HUES6 (cell line): ENCODE measurements around the gene RNF125.
"Not testable (repeated sequence)": the region's sequence is repeated elsewhere in the genome, so short reads cannot be mapped to it uniquely, and the experiment has no call there.

ENCODE experiments used
- H3K27ac ChIP-seq: 2 replicates; pipeline ENCODE4 v1.7.0; 2013; ENCODE audit warnings: low read depth, mild to moderate bottlenecking, low read length, inconsistent platforms
- H3K27me3 ChIP-seq: 2 replicates; pipeline ENCODE4 v1.6.1; 2013; ENCODE audit warnings: low read length; ENCODE audit not compliant: control insufficient read depth, insufficient read depth
- H3K36me3 ChIP-seq: 2 replicates; pipeline ENCODE4 v1.6.1; 2013; ENCODE audit warnings: low read length; ENCODE audit not compliant: control insufficient read depth, insufficient read depth
- H3K4me1 ChIP-seq: 2 replicates; pipeline ENCODE4 v1.6.1; 2013; ENCODE audit warnings: low read length; ENCODE audit not compliant: control insufficient read depth, insufficient read depth
- H3K4me3 ChIP-seq: 2 replicates; pipeline ENCODE4 v1.5.1; 2013; ENCODE audit warnings: low read depth, low read length
- H3K9ac ChIP-seq: one replicate; pipeline ENCODE4 v1.6.1; 2013; ENCODE audit warnings: mild to moderate bottlenecking, low read length
- H3K9me3 ChIP-seq: 2 replicates; pipeline ENCODE4 v1.6.1; 2013; ENCODE audit warnings: low read depth, low read length; ENCODE audit not compliant: control insufficient read depth, insufficient read depth

Gene RNF125

DNA sequence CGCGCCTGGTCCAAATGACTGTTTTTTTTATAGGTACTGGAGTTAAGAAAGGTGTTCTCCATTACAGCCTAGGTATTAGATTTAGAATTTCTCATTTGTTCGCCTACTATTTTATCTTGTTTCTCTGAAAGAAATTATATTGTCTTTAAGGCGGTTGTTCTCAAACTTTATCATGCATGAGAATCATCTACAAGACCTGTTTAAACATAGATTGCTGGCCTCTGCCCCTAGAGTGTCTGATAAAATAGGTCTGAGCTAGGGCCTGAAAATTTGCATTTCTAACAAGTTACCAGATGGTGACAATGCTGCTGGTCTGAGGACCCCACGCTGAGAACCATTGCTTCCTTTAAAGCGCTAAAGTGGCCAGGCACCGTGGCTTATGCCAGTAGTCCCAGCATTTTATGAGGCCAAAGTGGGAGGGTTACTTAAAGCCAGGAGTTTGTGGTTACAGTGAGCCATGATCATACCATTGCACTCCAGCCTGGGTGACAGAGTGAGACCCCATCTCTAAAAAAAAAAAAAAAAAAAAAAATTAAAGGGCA is 39.1 kb downstream of the RNF125 start:
- Histone ChIP-seq H3K4me3 (no peak overlapping the region), H3K9me3 (no peaks in the 10 kb centered on the region), H3K9ac (no peak overlapping the region), H3K36me3 (0 out of 2 replicates have a peak, but pooled peaks cover 5% of the 10 kb centered on the region), H3K27me3 (no peaks in the 10 kb centered on the region), H3K4me1 (peaks cover 8% of the 10 kb centered on the region; the same call in 1 of the 2 replicates), H3K27ac (no peak overlapping the region)

DNA sequence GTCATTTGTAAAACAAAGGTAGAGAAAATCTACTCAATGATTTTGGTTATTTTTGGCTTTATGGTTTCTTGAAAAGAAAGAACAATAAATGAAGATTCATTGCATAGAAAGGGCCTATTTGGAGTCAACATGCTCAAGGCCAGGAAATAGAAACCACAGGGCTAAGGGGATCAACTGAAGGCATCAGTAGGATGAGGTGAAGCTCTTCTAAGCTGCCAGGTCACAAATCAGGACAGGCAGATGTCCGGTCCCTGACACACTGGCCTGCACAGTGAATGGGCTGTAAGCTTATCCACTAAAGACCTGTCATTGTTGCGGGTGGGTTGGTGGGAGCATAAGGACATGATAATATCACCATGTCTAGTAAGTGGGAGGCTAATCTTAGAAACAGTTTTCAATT is 41.4 kb downstream of the RNF125 start:
- no peak overlapping the region for H3K4me3 ChIP-seq
- peaks cover 8% of the 10 kb centered on the region; the same call in 1 of the 2 replicates for H3K4me1 ChIP-seq
- H3K9me3 ChIP-seq, result no peaks in the 10 kb centered on the region
- 0 out of 2 replicates have a peak, but pooled peaks cover 5% of the 10 kb centered on the region for H3K36me3 ChIP-seq
- H3K27me3 ChIP-seq, result no peaks in the 10 kb centered on the region
- H3K9ac ChIP-seq, result no peak overlapping the region
- H3K27ac ChIP-seq, result no peak overlapping the region

- Histone ChIP-seq H3K27ac (no peak overlapping the region), H3K4me1 (no peaks in the 10 kb centered on the region), H3K4me3 (no peak overlapping the region), H3K9ac (no peak overlapping the region), H3K36me3 (no peaks in the 10 kb centered on the region), H3K9me3 (no peaks in the 10 kb centered on the region), H3K27me3 (no peaks in the 10 kb centered on the region)
Measured at GRCh38 chr18:32067375-32068167, 48.9 kb downstream of the RNF125 start.

DNA sequence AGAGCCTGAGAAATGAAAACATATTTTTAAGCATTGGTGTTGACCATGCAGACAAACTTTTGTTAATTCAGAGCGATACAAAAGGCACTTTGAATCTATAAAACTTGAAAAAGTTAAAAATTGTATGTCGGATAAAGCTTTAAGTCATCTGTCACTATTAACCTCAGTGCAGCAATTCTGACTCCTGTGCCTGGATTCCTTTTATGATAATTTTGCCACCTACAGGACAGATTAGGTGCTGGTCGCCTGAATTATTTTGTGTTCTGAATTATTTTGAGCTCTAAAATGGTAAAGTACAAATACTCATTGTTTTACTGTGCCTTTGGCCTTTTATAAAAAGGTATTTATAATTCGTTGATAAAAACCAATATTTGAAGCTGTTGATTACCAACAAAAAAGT is 53.7 kb downstream of the RNF125 start:
- Histone ChIP-seq H3K4me3 (no peak overlapping the region), H3K27ac (no peak overlapping the region), H3K27me3 (no peaks in the 10 kb centered on the region), H3K4me1 (no peaks in the 10 kb centered on the region), H3K36me3 (no peaks in the 10 kb centered on the region), H3K9ac (no peak overlapping the region), H3K9me3 (no peaks in the 10 kb centered on the region)

DNA sequence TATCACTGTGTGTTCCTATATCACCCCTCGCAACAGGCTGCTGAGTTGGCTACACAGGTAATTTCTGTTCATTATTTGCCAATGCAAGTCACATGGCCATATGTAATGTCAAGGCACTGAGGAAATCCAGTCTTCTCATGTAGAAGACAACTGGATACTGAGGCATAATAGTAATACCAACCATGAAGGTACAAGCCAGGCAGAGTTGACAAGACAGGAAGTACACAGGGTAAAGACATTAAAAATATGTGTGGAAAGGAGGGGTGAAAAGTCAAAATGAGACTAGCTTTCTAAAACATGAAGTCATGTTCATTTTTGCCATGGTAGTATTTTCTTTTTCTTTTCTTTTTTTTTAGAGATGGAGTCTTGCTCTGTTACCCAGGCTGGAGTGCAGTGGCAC is 55.6 kb downstream of the RNF125 start:
- Histone ChIP-seq H3K27ac (no peak overlapping the region), H3K27me3 (no peaks in the 10 kb centered on the region), H3K4me3 (no peak overlapping the region), H3K36me3 (no peaks in the 10 kb centered on the region), H3K9me3 (no peaks in the 10 kb centered on the region), H3K9ac (no peak overlapping the region), H3K4me1 (no peaks in the 10 kb centered on the region)

DNA sequence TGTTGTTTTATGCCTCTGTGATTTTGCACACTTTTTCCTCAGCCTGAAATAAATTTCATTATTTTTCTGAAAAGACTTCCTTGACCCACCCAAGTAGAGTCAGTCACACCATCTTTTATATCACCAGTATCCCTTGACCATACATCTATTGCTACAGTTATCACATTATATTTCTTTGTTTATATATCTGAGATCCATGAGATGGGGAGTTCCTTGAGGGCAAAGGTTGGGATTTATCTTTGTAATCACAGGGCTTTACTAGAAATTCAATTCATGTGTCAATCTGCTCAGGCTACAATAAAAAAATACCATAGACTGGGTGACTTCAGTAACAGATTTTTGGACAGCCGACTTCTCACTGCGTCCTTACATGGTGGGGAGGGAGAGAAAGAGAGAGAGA is 60.2 kb downstream of the RNF125 start:
- Histone ChIP-seq H3K9ac (no peak overlapping the region), H3K9me3 (no peaks in the 10 kb centered on the region), H3K36me3 (no peaks in the 10 kb centered on the region), H3K27ac (no peak overlapping the region), H3K4me1 (no peaks in the 10 kb centered on the region), H3K27me3 (no peaks in the 10 kb centered on the region), H3K4me3 (no peak overlapping the region)

DNA sequence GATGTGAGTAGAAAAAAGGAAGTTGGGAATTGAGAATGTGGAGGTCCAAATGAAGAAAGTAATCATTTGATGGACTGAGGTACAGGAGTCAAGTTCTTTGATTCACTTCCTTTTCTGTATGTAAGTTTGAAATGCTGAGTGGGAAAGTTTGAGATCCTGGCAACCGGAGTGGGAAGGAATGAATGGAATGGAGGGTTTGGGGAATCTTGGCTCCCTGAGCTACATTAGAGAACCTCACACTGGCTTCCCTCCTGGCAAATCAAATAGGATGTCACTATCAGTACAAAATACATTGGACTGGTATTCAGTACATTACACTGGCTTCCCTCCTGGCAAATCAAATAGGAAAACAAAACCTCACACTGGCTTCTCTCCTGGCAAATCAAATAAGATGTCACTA is 63.3 kb downstream of the RNF125 start:
- Histone ChIP-seq H3K27me3 (no peaks in the 10 kb centered on the region), H3K9me3 (no peaks in the 10 kb centered on the region), H3K36me3 (no peaks in the 10 kb centered on the region), H3K27ac (no peak overlapping the region), H3K9ac (no peak overlapping the region), H3K4me1 (peaks cover 6% of the 10 kb centered on the region; the same call in 1 of the 2 replicates), H3K4me3 (no peak overlapping the region)

- Histone ChIP-seq H3K27me3 (no peaks in the 10 kb centered on the region), H3K4me1 (peaks cover 6% of the 10 kb centered on the region; the same call in 1 of the 2 replicates), H3K4me3 (no peak overlapping the region), H3K9me3 (no peaks in the 10 kb centered on the region), H3K36me3 (no peaks in the 10 kb centered on the region), H3K9ac (no peak overlapping the region), H3K27ac (no peak overlapping the region)
Measured at GRCh38 chr18:32083781-32084180, 65.2 kb downstream of the RNF125 start.

DNA sequence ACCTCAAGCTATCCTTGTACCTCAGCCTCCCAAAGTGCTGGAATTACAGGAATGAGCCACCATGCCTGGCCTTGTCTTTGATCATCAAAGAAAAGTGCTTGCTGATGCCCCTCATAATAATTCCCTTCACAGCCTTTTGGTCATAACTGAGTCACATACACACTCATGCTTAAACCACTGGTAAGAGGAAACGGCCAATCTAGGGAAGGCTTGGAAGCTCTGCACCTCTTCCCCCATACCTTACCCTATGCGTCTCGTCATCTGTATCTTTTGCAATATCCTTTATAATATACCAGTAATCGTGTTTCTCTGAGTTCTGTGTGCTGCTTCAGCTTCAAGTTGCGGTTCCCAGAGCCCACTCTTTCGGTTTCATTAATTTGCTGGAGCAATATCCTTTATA is 68.3 kb downstream of the RNF125 start:
- Histone ChIP-seq H3K36me3 (no peaks in the 10 kb centered on the region), H3K4me1 (peaks cover 6% of the 10 kb centered on the region; the same call in 1 of the 2 replicates), H3K9ac (no peak overlapping the region), H3K27me3 (no peaks in the 10 kb centered on the region), H3K9me3 (no peaks in the 10 kb centered on the region), H3K27ac (no peak overlapping the region), H3K4me3 (no peak overlapping the region)

GRCh38 chr18:32090831-32091230 is 72.2 kb downstream of the RNF125 start:
- H3K27ac ChIP-seq, H3K9me3 ChIP-seq, H3K36me3 ChIP-seq, H3K27me3 ChIP-seq, H3K4me3 ChIP-seq, H3K9ac ChIP-seq: not testable (repeated sequence)
- peaks cover 20% of the 10 kb centered on the region for H3K4me1 ChIP-seq

- no peaks in the 10 kb centered on the region for H3K27me3 ChIP-seq
- H3K9ac ChIP-seq, result peak overlapping the region; percentile 82
- H3K27ac ChIP-seq, result no peak overlapping the region
- peak overlapping the region; percentile 68 for H3K4me3 ChIP-seq
- peaks cover 23% of the 10 kb centered on the region for H3K4me1 ChIP-seq
- no peaks in the 10 kb centered on the region for H3K9me3 ChIP-seq
- peaks cover 11% of the 10 kb centered on the region for H3K36me3 ChIP-seq
Measured at GRCh38 chr18:32091325-32091723, 72.7 kb downstream of the RNF125 start.
